Activated CD4-positive, alpha-beta T cell treated with anti-CD3 and anti-CD28 coated beads for 48 hours (primary cell): ENCODE data around the gene FLVCR2.
A peak's percentile ranks its signal among the peaks of the same experiment; 100 is the strongest.

Experiments used
- DNase-seq: peaks from one replicate; pipeline ENCODE4 v3.0.0-alpha.2; 2020

FLVCR2 gene, protein sequence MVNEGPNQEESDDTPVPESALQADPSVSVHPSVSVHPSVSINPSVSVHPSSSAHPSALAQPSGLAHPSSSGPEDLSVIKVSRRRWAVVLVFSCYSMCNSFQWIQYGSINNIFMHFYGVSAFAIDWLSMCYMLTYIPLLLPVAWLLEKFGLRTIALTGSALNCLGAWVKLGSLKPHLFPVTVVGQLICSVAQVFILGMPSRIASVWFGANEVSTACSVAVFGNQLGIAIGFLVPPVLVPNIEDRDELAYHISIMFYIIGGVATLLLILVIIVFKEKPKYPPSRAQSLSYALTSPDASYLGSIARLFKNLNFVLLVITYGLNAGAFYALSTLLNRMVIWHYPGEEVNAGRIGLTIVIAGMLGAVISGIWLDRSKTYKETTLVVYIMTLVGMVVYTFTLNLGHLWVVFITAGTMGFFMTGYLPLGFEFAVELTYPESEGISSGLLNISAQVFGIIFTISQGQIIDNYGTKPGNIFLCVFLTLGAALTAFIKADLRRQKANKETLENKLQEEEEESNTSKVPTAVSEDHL

DNA sequence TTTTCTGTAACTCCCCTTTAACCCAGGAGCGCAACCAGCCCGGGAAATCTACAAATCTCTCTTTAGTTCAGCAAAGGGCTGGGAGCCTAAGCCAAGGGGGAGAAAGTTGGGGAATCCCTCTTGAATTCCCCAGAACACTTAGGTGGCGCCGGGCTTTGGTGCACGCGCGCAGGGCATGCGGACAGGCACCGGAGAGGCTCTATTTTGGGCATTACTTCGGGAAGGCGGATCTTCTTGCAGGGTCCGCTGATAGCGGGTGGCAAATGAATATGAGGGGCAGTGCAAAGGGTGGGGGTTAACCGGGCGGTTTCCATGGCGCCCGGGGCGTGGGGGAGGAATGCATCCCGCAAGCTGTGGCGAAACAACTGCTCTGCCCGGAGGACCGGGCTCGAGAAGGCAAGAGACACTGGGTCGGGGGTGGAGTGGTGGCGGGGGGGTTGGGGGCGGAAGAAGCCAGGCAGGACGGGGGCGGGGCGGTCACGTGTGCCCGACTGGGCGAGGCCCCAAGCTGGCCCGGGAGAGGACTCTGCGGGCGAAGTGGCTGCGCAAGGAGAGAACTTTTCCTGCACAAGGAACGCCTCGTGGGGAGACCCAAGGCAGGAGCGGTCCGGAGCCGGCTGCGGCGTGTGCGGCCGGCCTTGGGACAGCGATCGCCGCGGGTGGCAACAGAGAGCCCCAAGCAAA, at the start of gene FLVCR2:
Gene FLVCR2, plus strand, starts transcription at position 519 of the 684 bp plus-strand sequence. CDS start 353 bp downstream, outside the sequence.
- peak; percentile 61 for DNase-seq

DNA sequence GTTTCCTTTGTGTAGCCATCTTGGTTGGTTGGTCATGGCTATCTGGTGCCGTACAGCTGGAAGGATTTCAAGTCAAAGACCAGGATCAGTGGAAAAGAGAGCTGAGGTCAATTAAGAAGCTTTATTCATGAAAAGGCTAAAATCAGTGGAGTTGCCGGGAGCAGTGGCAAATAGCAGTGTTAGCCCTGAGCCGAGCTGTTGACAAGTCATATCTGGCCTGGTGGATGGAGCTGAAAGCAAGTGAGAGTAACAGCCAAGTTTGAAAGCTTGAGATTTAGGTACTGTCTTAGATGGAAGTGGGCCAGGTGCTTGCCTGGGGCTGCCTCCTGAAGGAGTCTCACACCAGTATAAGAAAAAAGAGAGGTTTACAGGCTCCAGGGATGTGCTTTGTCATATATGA, 47.2 kb upstream of the FLVCR2 start:
- no peak for DNase-seq

DNA sequence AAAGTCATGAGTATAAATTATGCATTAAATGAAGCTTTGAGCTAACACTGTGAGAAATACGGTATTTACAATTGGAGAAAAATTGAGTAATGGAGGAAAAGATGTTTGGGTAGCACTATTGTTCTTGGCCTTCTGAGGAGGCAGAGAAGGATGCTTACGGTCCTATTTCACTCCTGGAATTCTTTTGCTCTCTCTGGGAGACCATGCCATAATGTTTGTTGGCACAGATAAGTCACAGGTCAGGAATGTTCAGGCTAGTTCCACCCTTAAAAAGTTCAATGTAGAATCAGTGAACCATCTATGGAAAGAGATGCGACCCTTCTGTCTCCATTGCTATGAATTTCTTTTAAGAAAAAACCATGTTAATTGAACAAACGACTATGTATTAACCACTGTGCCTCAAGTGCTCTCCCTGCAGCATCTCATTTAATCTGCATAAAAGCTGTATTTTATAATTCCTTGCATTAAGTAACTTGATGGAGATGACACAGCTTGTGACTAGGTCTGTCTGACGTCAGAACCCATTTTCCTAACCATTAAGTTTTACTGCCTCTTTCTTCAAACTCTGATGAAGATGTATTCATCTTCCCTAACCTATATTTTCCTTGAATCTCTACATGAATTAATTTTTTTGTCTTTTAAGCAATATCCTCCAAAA, 46.6 kb upstream of the FLVCR2 start:
- no peak for DNase-seq

DNA sequence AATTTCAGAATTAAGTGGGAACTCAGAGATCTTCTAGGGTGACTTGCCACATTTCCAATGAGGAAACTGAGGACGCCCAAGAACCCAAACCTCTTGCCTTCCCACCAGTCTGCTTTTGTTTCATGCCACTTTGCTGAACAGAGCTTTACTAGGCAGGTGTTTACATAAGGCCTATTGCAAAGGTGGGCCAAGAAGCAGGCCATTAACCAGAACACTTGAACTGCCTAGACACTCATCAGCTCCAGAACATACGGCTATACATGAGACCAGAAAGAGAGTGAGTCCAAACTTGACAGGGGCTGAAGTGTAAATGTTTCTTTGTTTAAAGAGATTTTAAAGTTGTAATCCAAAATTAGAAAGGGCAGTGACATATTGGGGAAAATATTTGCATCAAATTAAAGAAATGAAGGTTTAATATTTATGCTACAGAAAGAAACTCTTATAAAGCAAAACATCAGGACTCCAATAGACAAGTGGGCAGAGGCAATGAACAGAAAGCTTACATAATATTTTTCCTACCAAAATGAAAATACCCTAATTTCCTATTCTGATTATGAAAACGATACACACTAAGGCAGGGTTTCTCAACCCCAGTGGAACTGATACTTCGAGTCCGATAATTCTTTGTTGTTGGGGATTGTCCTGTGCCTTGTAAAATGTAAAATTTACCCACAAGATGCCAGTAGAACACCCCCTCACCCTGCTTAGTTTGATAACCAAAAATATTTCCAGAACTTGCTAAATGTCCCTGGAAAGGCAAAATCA, 44.4 kb upstream of the FLVCR2 start:
- DNase-seq = no peak

DNA sequence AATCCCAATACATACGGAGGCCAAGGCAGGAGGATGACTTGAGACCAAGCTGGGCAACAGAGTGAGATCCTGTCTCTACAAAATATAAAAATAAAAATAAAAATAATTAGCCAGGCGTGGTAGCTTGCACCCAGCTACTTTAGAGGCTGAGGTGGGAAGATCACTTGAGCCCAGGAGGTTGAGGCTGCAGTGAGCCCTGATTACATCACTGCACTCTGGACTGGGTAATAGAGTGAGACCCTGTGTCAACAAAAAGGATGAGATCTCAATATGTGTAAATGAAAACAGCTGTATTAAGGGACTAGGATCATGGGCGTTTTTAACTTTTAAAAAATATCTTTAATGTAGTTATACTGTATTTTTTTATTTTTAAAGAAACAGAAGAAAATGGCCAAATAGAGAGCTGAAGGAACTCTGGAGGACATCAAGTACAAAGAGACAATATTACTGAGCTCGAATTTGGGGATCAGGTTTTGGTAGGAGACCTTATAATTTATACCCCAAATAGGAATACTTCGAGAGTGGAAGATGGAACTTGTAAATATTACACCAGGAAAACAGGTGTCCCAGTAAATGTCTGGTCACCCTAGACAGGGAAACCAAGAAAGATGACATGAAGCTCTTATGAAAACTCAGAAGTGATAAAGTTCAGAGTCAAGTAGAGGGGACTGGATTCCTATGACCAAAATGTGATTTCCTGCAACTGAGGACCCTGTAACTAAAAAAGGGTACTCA, 43.1 kb upstream of the FLVCR2 start:
- no peak for DNase-seq

DNA sequence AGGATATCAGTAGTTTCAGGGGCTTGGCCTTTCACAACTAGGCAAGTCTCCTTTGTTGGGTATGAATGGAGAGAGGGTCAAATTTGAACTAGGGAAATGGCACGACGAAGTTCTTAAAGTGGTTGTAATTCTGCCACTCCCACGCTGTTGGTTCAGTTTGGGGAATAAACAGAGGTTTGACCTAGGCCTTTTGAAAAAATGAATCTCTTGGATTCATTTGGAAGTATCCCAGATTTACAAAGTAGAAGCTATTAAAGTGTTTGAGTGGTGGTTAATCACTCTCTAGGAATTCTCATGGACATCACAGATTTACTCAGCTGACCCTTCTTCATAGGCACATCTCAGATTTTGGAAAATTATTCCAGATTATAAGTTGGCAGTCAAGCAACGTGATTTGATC, 41.3 kb upstream of the FLVCR2 start:
- no peak for DNase-seq

DNA sequence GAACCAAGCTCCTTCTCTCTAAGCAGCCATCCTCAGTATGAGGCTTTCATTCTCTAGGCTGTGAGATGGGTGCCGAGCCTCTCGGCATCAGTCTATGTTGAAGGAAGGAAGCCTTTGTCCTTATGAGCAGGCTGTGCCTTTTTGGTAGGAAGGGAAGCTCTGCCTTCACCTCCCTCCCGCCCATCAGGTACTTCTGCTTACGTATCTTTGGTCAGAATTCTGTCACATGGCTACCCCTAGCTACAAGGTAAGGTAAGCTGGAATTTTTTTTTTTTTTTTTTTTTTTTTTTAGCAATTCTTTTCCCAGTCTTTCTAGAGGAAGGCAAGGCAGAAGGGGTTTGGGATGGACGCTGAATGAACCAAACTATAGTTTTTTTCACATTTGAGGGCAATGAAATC, 39.3 kb upstream of the FLVCR2 start:
- no peak for DNase-seq

DNA sequence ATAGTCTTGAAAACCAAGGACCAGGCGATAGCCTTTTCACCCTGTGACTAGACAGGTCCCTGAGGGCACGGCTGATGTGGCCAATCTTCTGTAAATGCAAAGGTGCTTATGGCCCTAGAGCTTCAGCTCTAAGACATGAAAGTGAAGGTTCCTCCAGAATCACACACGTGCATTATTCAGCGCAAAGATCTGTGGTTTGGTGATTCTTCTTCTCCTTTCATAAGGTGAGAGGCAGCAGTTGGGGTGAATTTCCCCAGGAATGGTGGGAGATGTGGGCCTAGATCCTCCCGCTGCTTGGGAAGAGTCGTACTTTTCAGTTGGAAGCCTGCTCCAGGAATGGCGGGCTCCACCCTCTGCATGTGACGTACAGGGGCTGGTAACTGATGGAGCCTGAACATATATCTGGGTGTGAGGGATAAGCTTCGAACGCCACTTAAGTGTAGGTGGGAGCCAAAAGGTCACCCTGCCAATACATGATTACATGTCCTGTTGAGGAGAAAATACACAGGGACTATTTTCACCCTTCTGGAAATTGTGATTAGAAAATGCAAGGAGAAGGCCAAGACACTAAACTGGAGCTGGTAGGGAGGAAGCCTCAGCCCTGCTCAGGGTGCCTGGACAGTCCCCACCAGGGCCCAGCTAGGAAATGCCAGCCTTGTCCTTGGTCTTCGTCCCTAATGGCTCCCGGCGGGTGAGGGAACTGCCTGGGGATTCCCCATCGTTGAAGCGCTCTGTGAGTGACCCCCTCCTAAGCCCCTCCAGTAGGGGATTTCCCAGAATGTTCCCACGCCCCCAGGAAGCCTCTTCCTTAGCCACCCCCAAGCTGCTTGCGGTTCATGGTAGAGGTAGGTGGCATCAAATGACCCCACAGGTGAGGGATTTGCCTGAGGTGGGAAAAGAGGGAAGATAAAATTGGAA, 38.6 kb upstream of the FLVCR2 start:
- DNase-seq = peak; percentile 67

DNA sequence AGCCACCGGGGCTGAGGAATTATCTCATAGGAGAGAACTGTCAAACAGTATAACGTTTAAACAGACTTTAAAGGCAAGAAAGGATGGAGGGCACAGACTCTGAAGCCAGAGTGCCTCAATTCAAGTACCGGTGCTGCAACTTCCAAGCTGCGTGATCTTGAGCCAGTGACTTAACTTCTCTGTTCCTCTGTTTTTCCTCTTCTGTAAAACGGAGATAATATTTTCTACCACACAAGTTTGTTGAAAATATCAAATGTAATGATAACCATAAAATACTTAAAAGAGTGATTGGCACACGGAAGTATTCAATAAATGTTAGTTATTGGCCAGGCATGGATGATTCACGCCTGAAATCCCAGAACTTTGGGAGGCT, 38.0 kb upstream of the FLVCR2 start:
- DNase-seq = no peak

DNA sequence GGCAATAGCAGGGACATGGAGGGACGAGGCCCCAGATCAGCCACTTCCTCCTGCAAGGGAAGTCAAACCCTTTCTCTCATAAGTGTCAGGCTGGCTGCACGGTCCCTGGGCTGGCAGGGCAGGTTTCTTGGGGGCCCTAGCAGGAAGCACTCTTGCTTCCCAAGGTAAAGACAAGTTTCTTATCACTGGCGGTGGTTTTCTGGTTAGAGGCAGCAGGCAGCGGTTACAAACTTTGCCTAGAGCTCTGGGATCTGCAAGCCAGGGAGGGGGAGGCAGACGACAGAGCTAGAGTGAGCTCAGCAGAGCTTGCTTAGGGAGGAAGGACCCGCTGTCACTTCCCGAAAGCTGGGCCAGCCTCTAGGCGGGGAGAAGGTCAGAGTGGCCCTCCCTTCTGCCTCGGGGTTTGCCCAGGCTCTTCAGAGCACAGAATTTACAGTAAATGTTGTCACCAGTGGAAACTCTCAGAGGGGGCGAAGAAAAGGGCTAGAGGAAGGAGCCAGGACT, 35.8 kb upstream of the FLVCR2 start:
- DNase-seq = peak; percentile 91

DNA sequence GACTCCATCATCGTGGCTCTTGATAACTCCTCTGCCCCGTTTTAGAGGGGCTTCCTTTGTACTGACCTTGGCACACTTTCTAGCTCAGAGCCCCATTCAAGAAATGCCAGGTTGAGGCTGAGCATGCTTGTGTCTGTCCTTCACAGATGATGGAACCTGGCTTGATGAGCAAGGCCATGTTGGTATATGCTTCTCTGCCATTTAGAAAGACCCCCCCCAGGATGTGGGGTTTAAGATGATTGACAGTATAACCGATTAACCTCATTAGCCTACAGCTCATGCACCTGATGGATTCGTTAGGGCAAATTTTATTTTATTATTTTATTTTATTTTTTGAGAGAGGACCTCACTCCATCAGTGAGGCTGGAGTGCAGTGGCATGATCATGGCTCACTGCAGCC, 35.2 kb upstream of the FLVCR2 start:
- no peak for DNase-seq

DNA sequence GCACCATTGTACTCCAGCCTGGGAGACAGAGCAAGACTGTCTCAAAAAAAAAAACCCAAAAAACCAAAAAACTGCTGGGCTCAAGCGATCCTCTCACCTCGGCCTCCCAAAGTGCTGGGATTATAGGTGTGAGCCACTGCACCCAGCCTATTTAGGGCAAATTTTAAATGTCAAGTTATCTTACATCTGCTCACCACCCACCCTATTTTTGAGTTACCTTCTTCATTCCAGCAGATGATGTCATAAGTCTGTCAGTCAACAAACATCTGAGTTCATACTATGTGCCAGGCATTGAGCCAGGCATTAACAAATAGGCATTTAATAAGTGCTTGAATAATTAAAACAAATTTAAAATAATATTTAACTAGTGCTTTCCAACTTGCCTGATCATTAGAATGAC, 34.6 kb upstream of the FLVCR2 start:
- no peak for DNase-seq

DNA sequence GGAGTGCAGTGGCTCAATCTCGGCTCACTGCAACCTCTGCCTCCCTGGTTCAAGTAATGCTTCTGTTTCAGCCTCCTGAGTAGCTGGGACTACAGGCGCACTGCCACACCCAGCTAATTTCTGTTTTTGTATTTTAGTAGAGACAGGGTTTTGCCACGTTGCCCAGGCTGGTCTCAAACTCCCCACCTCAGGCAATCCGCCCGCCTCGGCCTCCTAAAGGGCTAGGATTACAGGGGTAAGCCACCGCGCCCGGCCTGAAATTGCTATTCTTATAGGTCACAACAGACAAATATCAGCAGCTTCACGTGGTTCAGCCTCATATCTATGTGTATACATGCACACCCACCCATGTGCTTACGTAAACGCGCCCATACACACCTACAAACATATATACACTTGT, 32.5 kb upstream of the FLVCR2 start:
- no peak for DNase-seq

DNA sequence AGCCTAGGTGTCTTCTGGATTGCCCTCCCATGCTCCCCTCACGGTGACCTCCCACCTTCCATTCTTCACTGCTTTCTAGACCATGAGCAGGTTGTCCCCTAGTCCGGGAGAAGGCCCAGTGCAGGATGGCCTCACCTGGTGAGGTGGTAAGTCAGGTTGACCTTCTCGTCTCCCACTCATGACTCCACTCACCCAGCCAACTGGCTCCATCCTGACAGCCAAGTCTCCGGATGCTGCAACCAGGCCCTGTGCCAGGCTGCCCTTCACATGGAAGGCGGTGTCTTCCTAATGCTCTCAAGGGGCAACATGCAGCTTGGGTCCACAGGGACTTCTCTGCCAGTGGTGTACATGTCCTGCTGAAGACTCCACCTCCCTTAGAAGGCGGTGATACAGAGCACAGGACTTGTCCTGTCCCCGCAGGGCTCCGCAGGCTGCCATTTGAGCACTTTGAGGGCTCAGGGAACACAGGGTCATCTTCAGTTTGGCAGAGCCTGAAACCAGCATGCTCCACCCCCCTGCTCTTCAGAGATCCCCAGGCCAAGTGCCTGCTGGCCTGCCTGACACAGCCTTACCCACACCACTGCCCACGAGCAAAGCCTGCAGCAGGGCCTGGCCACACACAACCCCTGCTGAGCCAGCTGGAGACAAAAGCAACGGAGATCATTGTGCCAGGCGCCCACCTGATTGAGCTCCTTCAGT, 30.7 kb upstream of the FLVCR2 start:
- no peak for DNase-seq

DNA sequence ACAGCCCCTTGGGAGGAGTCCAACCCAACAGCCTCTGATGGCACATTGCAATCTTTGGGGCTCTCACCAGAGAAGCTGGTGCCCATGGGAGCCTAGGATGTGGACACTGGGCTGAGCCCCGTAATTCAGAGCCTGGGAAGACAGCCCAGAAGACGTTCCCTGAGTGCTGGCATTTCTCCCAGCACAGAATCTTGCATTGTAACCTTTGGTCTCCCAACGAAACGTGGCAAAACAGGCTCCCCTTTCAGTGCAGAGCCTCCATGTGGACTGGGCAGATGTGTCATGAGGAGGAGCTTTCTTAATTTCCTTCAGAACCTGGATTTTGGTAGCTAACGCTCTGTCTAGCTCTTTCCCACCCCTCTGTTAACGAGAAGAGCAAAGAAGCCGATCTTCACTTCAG, 29.9 kb upstream of the FLVCR2 start:
- no peak for DNase-seq

DNA sequence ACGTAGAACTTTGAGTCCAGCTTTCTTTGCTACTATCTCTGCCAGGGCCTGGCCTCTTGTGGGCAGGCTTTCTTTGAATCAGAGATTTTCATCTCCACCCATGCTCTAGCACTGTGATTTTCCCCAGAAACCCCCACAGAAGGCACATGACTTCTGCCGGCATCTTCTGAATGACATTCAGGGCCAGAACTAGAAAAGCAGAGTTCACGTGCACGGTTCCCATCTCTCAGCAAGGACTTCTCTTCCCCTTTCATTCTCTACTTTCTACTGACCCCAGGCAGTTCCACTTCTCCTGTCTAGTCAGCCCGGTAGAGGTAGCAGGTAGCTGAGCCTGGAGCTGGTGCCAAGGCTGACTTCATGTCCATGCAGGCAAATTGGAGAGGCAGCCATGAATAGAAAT, 29.3 kb upstream of the FLVCR2 start:
- peak; percentile 53 for DNase-seq

DNA sequence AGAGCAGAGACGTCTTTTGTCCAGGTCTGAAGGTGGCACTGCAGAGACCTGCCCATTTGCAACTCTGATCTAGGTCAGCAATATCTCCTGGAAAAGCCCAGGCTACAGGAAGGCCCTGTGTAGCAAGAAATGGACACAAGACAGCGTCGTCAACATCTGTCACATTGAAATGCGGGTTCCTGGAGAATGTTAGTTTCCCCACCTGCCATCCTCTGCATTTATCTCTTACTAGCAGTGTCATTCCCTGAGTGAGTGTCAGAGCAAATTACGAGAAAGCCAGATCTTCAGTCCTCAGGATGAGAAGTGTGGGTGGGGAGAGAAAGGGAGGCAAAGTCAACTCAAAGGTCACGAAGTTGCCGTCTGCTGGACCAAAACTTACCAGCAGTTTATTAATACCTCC, 27.4 kb upstream of the FLVCR2 start:
- DNase-seq = no peak

DNA sequence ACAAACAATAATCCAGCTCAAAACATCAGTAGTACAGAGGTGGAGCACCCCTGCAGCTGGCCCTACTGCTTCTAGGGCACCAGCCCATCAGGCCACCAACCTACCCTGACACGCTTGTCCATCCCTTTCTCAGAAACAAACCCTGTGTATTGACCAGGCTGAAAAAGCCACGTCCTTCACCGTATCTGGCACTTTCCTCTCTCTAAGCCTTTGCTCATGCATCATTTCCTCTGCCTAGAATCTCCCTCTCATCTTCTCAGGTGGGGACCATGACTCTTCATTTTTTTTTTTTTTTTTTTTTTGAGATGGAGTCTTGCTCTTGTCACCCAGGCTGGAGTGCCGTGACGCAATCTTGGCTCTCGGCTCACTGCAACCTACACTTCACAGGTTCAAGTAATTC, 25.3 kb upstream of the FLVCR2 start:
- DNase-seq = no peak

DNA sequence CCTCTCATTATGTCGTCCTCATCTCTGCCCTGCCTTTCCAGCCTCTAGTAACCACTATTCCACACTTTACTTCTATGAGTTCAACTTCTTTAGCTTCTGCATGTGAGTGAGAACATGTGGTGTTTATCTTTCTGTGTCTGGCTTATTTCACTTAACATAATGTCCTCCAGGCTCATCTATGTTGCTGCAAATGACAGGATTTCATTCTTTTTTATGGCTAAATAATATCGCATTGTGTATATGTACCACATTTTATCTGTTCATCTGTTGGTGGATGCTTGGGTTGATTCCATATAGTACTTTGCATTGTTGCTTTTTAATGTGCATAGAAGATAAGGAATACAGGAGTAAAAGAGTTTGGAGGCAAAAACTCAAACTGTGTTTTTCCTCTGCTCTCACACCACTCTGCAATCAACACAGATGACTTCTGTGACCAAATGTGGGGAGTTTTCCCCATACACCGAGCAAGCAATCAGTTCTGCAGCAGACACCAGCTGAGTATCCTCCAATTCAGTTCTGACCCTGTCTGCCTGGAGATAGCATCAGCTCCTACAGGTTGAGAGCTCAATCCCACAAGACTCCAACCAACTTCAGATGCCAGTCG, 24.6 kb upstream of the FLVCR2 start:
- DNase-seq = no peak

DNA sequence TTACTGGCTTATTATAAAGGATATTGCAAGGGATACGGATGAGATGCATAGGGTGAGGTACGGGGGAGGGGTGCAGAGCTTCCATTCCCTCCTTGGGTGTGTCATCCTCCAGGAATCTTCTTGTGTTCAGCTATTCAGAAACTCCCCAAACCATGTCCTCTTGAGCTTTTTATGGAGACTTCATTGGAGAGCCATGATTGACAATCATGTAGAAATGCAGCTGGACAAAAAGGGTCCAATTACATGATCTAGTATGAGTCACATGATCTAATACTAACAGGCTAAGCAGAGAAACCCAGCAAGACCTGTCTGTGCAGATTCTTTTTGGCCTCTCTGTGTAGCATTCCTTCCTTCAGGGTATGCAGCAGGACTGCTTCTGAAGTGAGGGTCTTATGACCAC, 23.9 kb upstream of the FLVCR2 start:
- DNase-seq = no peak
